ENCODE results near the gene RPRML.
"Not testable (repeated sequence)": the region's sequence is repeated elsewhere in the genome, so short reads cannot be mapped to it uniquely, and the experiment has no call there.

Gene RPRML

DNA sequence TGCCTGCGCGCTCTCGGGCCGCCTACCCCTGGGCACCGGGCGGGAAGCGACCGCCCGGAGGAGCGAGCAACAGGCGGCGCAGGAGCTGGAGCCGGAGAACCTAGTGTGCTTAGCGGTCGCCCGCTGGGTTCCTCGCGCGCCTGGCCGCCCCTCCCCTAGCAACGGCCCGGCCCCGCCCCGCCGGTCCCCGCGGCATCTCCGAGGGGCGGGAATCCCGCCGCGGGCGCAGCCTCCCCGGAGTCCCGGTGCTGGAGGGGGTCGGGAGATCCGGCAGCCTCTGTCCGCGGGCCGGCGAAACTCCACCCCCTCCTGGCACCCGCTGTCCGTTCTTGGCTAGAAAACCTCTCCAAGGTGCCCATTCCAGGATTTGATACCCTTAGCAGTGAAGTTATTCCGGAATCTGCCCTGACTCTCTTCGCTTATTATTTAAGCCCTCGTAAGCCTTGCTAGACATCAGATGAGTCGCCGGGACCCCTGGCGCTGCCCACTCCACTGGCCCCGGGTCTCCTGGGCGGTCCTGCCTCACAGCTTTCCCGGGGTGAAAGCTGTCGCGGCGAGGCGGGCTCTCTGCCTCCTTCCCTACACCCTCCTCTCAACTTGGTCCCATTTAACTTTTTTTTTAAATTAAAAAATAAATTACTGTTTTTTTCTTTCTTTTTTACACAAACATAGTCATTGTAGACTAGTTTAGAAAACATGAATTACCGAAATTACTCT, at the start of gene RPRML:
RPRML (minus strand) TSS at position 107 of the 717 bp plus-strand sequence. CDS start 246 bp downstream, outside the sequence.
- DNase-seq: no peak

- not testable (repeated sequence) for DNase-seq
Observed at GRCh38 chr17:47016966-47017365, 37.9 kb upstream of the RPRML start.

DNA sequence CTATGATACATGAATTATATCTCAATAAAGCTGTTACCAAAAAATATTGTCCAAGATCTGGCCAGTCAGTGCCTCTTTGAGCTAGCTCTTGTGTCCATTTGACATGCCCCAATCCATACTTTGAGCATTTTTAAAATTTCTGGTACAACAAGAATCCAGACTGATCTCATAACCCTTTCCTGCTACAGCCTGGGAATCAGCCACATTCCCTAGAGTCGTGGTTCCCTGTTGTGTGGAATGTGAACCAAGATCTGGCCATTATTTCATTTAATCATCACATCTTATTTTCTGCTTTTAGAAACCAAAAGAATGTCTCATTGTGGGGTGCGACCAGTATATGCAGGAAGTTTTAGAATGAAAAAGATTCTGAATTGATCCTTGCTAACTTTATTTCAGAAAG, 34.3 kb upstream of the RPRML start:
- DNase-seq: no peak

- DNase-seq: no peak
Observed at GRCh38 chr17:47012457-47012856, 33.4 kb upstream of the RPRML start.

DNA sequence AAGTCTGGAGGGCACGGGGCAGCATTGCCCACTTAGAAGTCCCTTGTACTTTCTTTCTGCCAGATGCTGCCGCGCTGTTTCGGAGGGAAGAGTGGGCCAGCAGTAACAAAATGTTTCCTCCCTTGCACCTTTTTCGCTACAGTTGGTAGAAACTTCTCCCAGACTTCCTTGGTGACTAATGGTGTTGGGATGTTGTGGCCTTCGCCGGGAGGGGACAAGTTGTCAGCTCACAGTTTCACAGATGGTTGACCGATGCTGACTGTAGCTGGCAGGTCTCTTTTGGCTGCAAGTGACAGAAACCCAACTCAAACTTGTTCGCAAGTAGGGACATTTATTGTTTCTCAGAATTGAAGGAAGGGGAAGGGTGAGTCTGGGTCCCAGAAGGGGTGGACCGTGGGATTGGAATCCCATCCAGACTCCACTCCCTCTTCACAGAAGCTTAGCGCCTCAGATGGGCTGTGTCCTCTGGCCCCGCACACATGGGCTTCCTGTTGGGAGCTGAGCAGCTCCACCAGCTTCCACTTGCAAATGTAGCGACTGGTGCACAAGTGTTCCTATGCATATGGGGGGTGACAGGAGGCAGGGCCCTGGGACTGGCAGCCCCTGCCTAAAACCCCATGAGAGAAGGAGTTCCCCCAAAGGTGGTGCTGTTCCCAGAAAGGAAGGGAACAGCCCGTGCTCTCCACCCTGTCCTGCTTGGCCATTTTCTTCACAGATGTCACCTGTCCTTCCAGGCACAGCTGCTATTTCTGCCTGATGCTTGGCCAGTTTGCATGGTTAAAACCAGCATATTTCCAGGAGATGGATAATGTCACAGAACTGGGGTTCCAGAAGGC, 30.9 kb upstream of the RPRML start:
- DNase-seq: no peak

DNA sequence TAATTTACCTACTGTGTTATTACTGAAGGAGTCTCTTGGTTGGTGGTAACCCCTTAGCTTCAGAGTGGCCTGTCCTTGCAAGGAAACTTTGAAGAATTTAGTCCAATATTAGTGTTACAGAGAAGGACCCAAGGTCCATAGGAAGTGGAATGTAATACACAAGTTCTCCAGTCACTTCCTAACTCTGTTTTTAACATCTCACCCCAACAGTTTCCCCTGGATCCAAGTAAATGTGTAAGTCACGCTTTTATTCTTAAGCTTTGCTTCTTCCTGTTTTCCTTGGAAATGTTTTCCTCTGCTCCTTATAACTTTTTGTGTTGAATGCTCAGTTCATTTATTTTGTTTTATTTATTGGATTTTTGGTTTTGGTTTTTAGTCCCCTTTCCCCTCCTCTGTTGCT, 25.9 kb upstream of the RPRML start:
- DNase-seq: no peak

DNA sequence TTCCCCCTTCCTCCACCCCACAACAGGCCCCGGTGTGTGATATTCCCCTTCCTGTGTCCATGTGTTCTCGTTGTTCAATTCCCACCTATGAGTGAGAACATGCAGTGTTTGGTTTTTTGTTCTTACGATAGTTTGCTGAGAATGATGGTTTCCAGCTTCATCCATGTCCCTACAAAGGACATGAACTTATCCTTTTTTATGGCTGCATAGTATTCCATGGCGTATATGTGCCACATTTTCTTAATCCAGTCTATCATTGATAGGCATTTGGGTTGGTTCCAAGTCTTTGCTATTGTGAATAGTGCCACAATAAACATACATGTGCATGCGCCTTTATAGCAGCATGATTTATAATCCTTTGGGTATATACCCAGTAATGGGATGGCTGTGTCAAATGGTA, 24.8 kb upstream of the RPRML start:
- DNase-seq: not testable (repeated sequence)

GRCh38 chr17:46995841-46996571, 17.0 kb upstream of the RPRML start:
- DNase-seq: no peak

DNA sequence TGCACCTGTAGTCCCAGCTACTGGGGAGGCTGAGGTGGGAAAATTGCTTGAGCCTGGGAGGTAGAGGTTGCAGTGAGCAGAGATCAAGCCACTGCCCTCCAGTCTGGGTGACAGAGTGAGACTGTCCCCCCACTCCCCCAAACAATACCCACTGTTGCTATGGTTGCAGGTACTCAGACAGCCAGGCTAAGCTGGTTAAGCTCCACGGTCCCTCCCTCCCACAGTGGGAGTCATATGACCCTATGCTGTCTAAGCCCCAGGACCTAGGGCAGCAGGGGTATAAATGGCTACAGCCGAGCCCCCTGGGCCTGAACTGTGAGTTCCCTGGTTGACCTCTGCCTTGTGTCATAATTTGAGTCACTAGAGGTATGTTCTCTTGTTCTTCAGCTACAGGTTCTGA, 15.9 kb upstream of the RPRML start:
- DNase-seq: no peak

DNA sequence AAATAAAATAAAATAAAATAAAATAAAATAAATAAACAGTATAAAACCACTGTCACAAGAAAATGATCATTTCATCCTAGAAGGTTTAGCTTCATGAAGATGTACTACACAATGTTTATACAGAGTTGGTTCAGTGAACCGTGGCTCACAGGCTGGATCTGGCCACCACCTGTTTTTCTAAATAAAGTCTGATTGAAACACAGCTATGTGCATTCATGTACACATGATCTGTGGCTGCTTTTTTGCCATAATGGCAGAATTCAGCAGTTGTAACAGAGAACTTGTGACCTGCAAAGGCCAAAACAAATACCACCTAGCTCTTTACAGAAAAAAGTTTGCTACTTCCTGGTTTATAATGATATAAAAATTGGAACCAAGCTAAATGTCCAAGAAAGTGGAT, 12.6 kb upstream of the RPRML start:
- DNase-seq: no peak

GRCh38 chr17:46989637-46990431, 10.8 kb upstream of the RPRML start:
- DNase-seq: no peak

DNA sequence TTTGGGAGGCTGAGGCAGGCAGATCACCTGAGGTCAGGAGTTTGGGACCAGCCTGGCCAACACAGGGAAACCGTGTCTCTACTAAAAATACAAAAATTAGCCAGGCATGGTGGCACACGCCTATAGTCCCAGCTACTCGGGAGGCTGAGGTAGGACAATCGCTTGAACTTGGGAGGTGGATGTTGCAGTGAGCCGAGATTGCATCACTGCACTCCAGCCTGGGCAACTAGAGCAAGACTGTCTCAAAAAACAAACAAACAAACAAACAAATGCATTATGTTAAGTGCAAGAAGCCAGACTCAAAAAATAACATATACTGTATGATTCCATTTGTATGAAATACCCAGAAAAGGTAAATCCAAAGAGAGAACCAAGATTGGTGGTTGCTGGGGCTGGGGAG, 8.9 kb upstream of the RPRML start:
- DNase-seq: not testable (repeated sequence)

DNA sequence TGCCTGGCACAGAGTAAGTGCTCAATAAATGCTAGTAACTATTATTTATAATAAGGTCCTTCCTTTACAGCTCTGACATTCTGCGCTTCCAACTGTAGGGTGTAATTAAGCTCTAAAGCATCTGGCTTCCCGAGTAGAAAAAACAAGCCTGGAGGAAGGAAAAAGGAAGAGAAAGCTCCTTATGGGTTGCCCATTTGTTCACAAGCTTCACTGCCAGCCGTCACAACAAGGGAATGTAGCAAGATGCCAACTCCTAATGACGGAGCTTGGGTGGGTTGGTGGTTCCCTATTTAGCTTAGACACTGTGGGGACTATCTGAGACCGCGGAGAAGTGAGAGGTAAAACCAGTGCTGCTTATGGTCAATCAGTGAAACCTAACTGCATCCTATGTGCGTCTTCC, 7.3 kb upstream of the RPRML start:
- no peak for DNase-seq

GRCh38 chr17:46984892-46985291, 5.8 kb upstream of the RPRML start:
- DNase-seq: no peak

- DNase-seq: no peak
Observed at GRCh38 chr17:46984341-46984740, 5.3 kb upstream of the RPRML start.

GRCh38 chr17:46983782-46984181, 4.7 kb upstream of the RPRML start:
- no peak for DNase-seq

DNA sequence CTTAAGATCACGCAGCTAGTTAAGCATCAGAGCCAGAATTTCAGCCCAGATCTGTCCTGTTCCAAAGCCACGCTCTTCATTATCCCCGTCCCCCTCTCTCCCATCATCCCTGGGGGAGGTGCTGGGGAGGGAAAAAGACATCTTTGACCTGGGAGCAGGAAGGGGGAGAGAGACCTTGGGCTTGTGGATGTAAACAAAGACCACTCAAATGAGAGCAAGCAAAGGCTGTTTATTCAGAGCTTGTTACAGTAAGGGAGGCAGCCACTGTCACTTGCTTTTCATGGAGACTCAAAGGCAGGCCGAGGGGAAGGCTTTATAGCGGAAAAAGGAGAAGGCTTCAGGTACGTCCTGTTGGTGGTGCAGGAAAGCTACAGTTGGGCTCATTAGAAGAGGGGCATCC, 3.5 kb upstream of the RPRML start:
- DNase-seq: no peak

DNA sequence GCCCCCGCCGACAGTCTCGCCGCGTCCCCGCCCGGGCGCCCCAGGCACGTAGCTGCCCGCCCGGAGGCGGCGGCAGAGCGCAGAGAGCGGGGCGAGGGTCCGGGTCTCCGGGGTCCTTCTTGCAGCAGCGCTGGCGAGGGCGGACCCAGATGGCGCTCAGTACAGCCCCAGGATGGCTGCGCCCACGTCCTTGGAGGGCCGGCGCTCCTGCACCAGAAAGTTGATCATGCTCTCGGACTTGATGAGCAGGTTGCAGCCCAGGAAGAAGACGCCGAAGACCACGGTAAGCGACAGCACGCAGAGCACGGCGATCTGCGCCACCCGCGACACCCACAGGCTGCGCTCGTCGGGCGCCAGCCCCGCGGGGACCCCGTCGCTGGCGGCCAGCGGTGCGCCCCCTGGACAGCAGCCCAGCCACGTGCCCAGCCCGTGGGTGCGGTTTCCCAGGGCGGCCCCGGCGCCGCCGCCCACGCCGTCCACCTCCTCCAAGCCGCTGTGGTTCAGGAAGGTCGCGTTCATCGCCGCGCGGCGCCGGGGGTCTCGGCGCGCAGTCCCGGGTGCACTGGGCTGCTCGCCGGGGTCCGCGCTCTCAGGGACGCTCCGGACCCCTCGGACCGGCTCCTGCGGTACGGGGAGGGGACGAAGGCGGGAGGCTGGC, 435 bp downstream of the RPRML start:
- DNase-seq: no peak

DNA sequence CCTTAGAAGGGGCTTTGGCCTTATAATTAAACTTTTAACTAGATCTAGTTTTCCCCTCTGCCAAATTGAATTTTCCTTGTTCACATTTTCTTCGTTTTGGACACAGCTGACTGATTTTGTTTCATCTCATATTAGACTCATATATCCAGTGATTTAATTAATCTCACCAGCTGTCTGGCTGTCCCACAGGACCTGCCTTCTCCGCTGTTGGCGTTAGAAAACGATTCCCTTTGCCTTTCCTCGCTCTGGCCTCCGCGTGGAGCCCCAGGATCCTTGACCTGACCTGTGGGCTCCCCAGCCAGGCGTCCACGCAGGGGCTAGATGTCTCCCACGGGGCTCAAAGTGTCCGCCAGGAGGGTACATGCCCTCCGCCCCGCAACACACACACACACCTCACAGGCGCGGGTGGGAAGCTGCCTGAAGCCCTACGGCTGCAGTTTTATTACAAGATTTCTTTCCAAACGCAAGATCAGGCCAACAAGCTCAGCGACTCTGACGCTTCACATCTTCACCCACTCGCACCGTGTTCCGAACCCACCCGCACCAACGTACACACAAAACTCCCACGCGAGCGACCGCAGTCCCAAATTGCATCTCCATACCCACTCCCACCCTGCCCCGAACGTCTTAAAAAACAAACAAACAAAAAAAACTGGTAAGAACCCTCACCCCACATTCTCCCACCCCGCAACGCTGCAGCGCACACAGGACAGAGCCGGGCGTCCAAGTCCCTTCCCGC, 1.1 kb downstream of the RPRML start:
- no peak for DNase-seq

GRCh38 chr17:46977348-46977747, 1.7 kb downstream of the RPRML start:
- DNase-seq: no peak

DNA sequence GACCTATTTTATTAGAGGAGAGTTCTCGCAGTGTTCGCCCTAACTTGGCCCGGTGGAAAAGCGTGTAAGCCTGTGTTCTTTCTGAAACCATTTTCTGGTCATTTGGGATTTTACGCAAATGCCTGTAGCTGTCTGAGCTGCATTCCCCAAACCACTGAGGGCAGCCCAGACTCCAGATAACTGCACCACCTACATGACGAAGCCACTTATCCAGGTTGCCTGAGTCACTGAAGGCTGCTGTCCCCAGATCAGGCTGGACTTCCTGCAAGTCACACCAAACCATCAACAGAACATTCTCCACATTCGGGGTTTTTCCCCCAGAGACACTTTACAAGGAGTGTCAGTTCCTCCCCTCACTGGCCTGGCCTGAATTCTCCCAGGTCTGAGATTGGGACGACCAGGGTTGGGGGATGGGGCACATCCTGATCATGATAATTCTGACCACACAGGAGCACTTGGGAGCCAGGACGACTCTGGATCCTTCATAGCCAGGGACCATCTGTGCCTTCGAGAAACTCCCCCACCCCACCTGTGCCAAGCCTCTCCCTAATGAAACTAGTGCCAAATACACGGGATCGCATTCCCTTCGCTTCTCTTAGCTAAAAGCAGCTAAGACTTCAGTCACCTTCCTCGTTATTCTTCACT, 2.3 kb downstream of the RPRML start:
- no peak for DNase-seq

All from CD4-positive, alpha-beta T cell treated with Interferon gamma for 1 hour (primary cell).